PC-9 (cell line): ENCODE measurements around the gene RRAGC.

Experiments
- EZH2 ChIP-seq: fragments of 200-600 bp; sonication (generic); IDR thresholded peaks from 2 replicates; pipeline ENCODE4 v1.8.0; 2017; ENCODE audit warnings: antibody characterized with exemption, low read depth
- TF ChIP-seq, protein P1 (sequence below): fragments of 200-600 bp; sonication (generic); conservative IDR thresholded peaks from 2 replicates; pipeline ENCODE4 v1.6.1; 2017; ENCODE audit warnings: mixed run types, antibody characterized with exemption, mild to moderate bottlenecking, moderate library complexity

GRCh38 chr1:38834937-38835827 lies 24.4 kb downstream of the RRAGC start:
- TF ChIP-seq, protein P1, sequence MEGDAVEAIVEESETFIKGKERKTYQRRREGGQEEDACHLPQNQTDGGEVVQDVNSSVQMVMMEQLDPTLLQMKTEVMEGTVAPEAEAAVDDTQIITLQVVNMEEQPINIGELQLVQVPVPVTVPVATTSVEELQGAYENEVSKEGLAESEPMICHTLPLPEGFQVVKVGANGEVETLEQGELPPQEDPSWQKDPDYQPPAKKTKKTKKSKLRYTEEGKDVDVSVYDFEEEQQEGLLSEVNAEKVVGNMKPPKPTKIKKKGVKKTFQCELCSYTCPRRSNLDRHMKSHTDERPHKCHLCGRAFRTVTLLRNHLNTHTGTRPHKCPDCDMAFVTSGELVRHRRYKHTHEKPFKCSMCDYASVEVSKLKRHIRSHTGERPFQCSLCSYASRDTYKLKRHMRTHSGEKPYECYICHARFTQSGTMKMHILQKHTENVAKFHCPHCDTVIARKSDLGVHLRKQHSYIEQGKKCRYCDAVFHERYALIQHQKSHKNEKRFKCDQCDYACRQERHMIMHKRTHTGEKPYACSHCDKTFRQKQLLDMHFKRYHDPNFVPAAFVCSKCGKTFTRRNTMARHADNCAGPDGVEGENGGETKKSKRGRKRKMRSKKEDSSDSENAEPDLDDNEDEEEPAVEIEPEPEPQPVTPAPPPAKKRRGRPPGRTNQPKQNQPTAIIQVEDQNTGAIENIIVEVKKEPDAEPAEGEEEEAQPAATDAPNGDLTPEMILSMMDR: peak; percentile 89
- no peak for TF ChIP-seq EZH2
